ENCODE results near the gene OR2H1. TPM values are rescaled to one million over a fixed set of nuclear protein-coding genes. Genes with fewer than 3 reads are reported as not detected.

The OR2H1 gene
- total RNA-seq, 1 donor from 2014 or later = not detected

DNA sequence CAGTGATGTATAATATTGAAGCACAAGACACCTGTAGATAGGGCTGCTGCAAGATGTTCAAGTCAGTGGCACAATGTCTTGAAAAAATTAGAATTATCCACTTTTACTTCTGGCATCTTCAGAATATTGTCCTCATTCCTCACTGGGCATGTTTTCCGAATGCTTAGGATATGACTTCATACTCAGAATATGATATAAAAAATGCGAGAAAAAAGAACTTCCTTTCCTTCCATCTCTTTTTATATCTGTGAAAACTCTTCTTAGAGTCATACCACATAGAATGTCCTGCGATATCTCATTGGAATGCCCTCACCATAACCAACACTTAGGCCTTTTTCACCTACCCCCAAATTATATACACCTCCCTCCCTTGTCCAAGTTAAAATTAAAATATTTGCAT, 26.2 kb downstream of the OR2H1 start:
- no peaks in the 10 kb centered on the region for H3K4me1 Mint-ChIP-seq (ENCODE audit: low read depth, unreplicated experiment)
- no peak overlapping the region for H3K27ac Mint-ChIP-seq (ENCODE audit: unreplicated experiment)
- no peaks in the 10 kb centered on the region for H3K79me2 ChIP-seq (ENCODE audit: insufficient read depth, low read length)
- H3K27me3 Mint-ChIP-seq (ENCODE audit: low read depth, unreplicated experiment) = peaks cover 4% of the 10 kb centered on the region
- DNase-seq (ENCODE audit: low read depth) = no peak
- H3K4me2 ChIP-seq (ENCODE audit: low read length) = no peak overlapping the region
- H3K4me1 ChIP-seq (ENCODE audit: insufficient read depth, low read length) = peaks cover 3% of the 10 kb centered on the region
- no peak for FAIRE-seq
- no peak overlapping the region for H2AFZ ChIP-seq (ENCODE audit: low read depth, low read length)
- H3K9me3 ChIP-seq (ENCODE audit: insufficient read depth, low read depth, low read length) = peaks cover 3% of the 10 kb centered on the region
- H3K36me3 ChIP-seq (ENCODE audit: insufficient read depth, low read length) = no peaks in the 10 kb centered on the region
- no peaks in the 10 kb centered on the region for H4K20me1 ChIP-seq (ENCODE audit: insufficient read depth, low read length)
- H3K9ac ChIP-seq (ENCODE audit: low read length) = no peak overlapping the region
- no peaks in the 10 kb centered on the region for H3K27me3 ChIP-seq (ENCODE audit: insufficient read depth, low read length)
- no peak overlapping the region for H3K4me3 ChIP-seq (ENCODE audit: insufficient read depth, low read depth, low read length)
- no peak for TF ChIP-seq EZH2 (IDR thresholded peaks at IDR 0.05; ENCODE audit: insufficient read depth, low read length)
- TF ChIP-seq, protein P1, sequence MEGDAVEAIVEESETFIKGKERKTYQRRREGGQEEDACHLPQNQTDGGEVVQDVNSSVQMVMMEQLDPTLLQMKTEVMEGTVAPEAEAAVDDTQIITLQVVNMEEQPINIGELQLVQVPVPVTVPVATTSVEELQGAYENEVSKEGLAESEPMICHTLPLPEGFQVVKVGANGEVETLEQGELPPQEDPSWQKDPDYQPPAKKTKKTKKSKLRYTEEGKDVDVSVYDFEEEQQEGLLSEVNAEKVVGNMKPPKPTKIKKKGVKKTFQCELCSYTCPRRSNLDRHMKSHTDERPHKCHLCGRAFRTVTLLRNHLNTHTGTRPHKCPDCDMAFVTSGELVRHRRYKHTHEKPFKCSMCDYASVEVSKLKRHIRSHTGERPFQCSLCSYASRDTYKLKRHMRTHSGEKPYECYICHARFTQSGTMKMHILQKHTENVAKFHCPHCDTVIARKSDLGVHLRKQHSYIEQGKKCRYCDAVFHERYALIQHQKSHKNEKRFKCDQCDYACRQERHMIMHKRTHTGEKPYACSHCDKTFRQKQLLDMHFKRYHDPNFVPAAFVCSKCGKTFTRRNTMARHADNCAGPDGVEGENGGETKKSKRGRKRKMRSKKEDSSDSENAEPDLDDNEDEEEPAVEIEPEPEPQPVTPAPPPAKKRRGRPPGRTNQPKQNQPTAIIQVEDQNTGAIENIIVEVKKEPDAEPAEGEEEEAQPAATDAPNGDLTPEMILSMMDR (IDR thresholded peaks at IDR 0.05; ENCODE audit: insufficient read depth, low read depth, low read length) = no peak
- no peak overlapping the region for H3K4me3 Mint-ChIP-seq (ENCODE audit: unreplicated experiment)
- H3K9me3 Mint-ChIP-seq (ENCODE audit: unreplicated experiment) = peaks cover 2% of the 10 kb centered on the region
- H3K36me3 Mint-ChIP-seq (ENCODE audit: low read depth, unreplicated experiment) = no peaks in the 10 kb centered on the region
- H3K27ac ChIP-seq (ENCODE audit: low read depth, low read length) = peak overlapping the region; percentile 51

DNA sequence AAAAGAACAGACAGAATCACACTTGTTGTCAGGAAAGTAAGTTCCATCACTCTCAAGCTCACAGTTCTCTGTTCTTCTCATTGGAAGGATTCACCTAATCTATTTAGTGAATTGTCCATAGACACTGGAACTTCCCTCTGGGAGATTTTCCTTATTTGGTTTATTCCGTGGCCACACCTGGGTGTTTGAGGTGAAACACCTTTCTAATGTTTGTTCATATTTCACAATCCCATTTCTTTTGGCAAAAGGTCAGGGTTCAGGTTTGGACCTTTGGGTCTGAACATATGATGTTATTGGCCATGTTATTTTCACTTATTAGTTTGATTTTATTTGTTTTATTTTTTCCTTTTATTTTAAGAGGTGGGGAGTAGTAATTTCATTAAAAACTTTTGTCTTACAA, 26.8 kb downstream of the OR2H1 start:
- Histone ChIP-seq H4K20me1 (ENCODE audit: insufficient read depth, low read length) (no peaks in the 10 kb centered on the region), H3K9me3 (ENCODE audit: insufficient read depth, low read depth, low read length) (peaks cover 3% of the 10 kb centered on the region), H3K4me2 (ENCODE audit: low read length) (no peak overlapping the region), H3K4me3 (ENCODE audit: insufficient read depth, low read depth, low read length) (no peak overlapping the region), H3K27ac (ENCODE audit: low read depth, low read length) (peak overlapping the region; percentile 51), H2AFZ (ENCODE audit: low read depth, low read length) (no peak overlapping the region), H3K4me1 (ENCODE audit: insufficient read depth, low read length) (peaks cover 3% of the 10 kb centered on the region), H3K27me3 (ENCODE audit: insufficient read depth, low read length) (no peaks in the 10 kb centered on the region), H3K79me2 (ENCODE audit: insufficient read depth, low read length) (no peaks in the 10 kb centered on the region), H3K9ac (ENCODE audit: low read length) (no peak overlapping the region), H3K36me3 (ENCODE audit: insufficient read depth, low read length) (no peaks in the 10 kb centered on the region)
- Mint-ChIP-seq H3K36me3 (ENCODE audit: low read depth, unreplicated experiment) (no peaks in the 10 kb centered on the region), H3K27me3 (ENCODE audit: low read depth, unreplicated experiment) (peaks cover 4% of the 10 kb centered on the region), H3K9me3 (ENCODE audit: unreplicated experiment) (peaks cover 2% of the 10 kb centered on the region), H3K27ac (ENCODE audit: unreplicated experiment) (no peak overlapping the region), H3K4me1 (ENCODE audit: low read depth, unreplicated experiment) (no peaks in the 10 kb centered on the region), H3K4me3 (ENCODE audit: unreplicated experiment) (no peak overlapping the region)
- FAIRE-seq (no peak), DNase-seq (ENCODE audit: low read depth) (no peak)
- TF ChIP-seq, protein P1 (IDR thresholded peaks at IDR 0.05; ENCODE audit: insufficient read depth, low read depth, low read length) = no peak
- no peak for TF ChIP-seq EZH2 (IDR thresholded peaks at IDR 0.05; ENCODE audit: insufficient read depth, low read length)

DNA sequence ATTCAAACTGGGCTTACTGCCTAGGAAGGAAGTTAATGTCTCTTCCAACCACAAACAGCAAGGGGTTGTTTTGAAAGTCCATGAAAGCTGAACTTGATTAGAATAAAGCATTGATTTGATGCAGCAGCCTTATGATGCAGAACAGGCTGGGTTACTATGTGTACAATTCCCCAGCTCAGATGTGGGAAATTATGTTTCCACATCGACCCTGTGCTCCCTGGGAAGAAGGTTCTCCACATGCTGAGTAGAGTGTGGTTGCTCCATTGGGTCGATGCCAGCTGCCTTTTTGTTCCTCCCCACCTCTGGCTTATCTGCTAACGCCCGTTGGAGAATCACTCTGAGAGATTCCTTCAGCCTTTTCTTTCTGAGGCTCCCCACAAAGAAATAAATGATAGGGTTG, 29.6 kb downstream of the OR2H1 start:
- no peaks in the 10 kb centered on the region for H3K36me3 ChIP-seq (ENCODE audit: insufficient read depth, low read length)
- peaks cover 2% of the 10 kb centered on the region for H3K4me1 Mint-ChIP-seq (ENCODE audit: low read depth, unreplicated experiment)
- FAIRE-seq = no peak
- H3K27me3 Mint-ChIP-seq (ENCODE audit: low read depth, unreplicated experiment) = peaks cover 4% of the 10 kb centered on the region
- no peak for DNase-seq (ENCODE audit: low read depth)
- peaks cover 6% of the 10 kb centered on the region for H3K9me3 Mint-ChIP-seq (ENCODE audit: unreplicated experiment)
- no peak overlapping the region for H3K9ac ChIP-seq (ENCODE audit: low read length)
- no peak overlapping the region for H3K27ac Mint-ChIP-seq (ENCODE audit: unreplicated experiment)
- H3K9me3 ChIP-seq (ENCODE audit: insufficient read depth, low read depth, low read length) = peaks cover 5% of the 10 kb centered on the region
- H3K27ac ChIP-seq (ENCODE audit: low read depth, low read length) = no peak overlapping the region
- H3K4me2 ChIP-seq (ENCODE audit: low read length) = no peak overlapping the region
- H3K36me3 Mint-ChIP-seq (ENCODE audit: low read depth, unreplicated experiment) = no peaks in the 10 kb centered on the region
- H3K4me1 ChIP-seq (ENCODE audit: insufficient read depth, low read length) = peaks cover 3% of the 10 kb centered on the region
- H2AFZ ChIP-seq (ENCODE audit: low read depth, low read length) = no peak overlapping the region
- no peaks in the 10 kb centered on the region for H3K27me3 ChIP-seq (ENCODE audit: insufficient read depth, low read length)
- H3K4me3 Mint-ChIP-seq (ENCODE audit: unreplicated experiment) = no peak overlapping the region
- H3K79me2 ChIP-seq (ENCODE audit: insufficient read depth, low read length) = no peaks in the 10 kb centered on the region
- no peak overlapping the region for H3K4me3 ChIP-seq (ENCODE audit: insufficient read depth, low read depth, low read length)
- H4K20me1 ChIP-seq (ENCODE audit: insufficient read depth, low read length) = no peaks in the 10 kb centered on the region
- no peak for TF ChIP-seq EZH2 (IDR thresholded peaks at IDR 0.05; ENCODE audit: insufficient read depth, low read length)
- TF ChIP-seq, protein P1 (IDR thresholded peaks at IDR 0.05; ENCODE audit: insufficient read depth, low read depth, low read length) = no peak

Data from astrocyte (in vitro differentiated cells and primary cell).